DOHH2 (cell line): ENCODE data around the gene PTGES3L.
"Not testable (repeated sequence)": the region's sequence is repeated elsewhere in the genome, so short reads cannot be mapped to it uniquely, and the experiment has no call there.

Experiments
- H3F3A ChIP-seq: fragments of 200-600 bp; sonication (generic), shearing (Covaris generic); 2 replicates; pipeline ENCODE4 v1.6.0; 2016; ENCODE audit warnings: antibody characterized with exemption, mild to moderate bottlenecking; ENCODE audit not compliant: control insufficient read depth, insufficient read depth
- H3K27ac ChIP-seq: fragments of 200-600 bp; sonication (generic); 2 replicates; pipeline ENCODE4 v1.5.1; 2014; ENCODE audit warnings: low read depth, mild to moderate bottlenecking, low read length, moderate library complexity
- H3K27me3 ChIP-seq: fragments of 200-600 bp; sonication (generic); 2 replicates; pipeline ENCODE4 v1.6.1; 2014; ENCODE audit warnings: mild to moderate bottlenecking, low read length, mixed read lengths; ENCODE audit not compliant: control insufficient read depth
- H3K36me3 ChIP-seq: fragments of 200-600 bp; sonication (generic); 2 replicates; pipeline ENCODE4 v1.6.1; 2014; ENCODE audit warnings: mild to moderate bottlenecking, low read length, moderate library complexity, mixed read lengths; ENCODE audit not compliant: control insufficient read depth
- H3K4me1 ChIP-seq: fragments of 200-600 bp; sonication (generic); 2 replicates; pipeline ENCODE4 v1.6.1; 2014; ENCODE audit warnings: mild to moderate bottlenecking, low read length, mixed read lengths; ENCODE audit not compliant: control insufficient read depth
- H3K4me2 ChIP-seq: fragments of 200-600 bp; sonication (generic); 2 replicates; pipeline ENCODE4 v1.6.0; 2014; ENCODE audit warnings: mild to moderate bottlenecking, low read length, moderate library complexity
- H3K4me3 ChIP-seq: fragments of 200-600 bp; sonication (generic); 2 replicates; pipeline ENCODE4 v1.5.1; 2014; ENCODE audit warnings: mild to moderate bottlenecking, low read length, mixed read lengths
- H3K79me2 ChIP-seq: fragments of 200-600 bp; sonication (generic); 2 replicates; pipeline ENCODE4 v1.6.1; 2014; ENCODE audit warnings: mild to moderate bottlenecking, low read length, mixed read lengths; ENCODE audit not compliant: control insufficient read depth
- H3K9me2 ChIP-seq: fragments of 200-600 bp; sonication (generic); replicated peaks from 2 replicates; pipeline ENCODE4 v1.6.1; 2014; ENCODE audit warnings: mild to moderate bottlenecking, low read length, mixed read lengths; ENCODE audit not compliant: control insufficient read depth
- H3K9me3 ChIP-seq: fragments of 200-600 bp; sonication (generic); 2 replicates; pipeline ENCODE4 v1.6.1; 2014; ENCODE audit warnings: antibody characterized with exemption, low read length, mixed read lengths; ENCODE audit not compliant: control insufficient read depth, insufficient read depth
- H4K20me1 ChIP-seq: fragments of 200-600 bp; sonication (generic); 2 replicates; pipeline ENCODE4 v1.6.0; 2014; ENCODE audit warnings: low read depth, mild to moderate bottlenecking, antibody characterized with exemption, low read length, moderate library complexity; ENCODE audit not compliant: control insufficient read depth, insufficient read depth
- CTCF ChIP-seq: fragments of 200-600 bp; sonication (generic); IDR thresholded peaks from one replicate; pipeline ENCODE4 v1.5.1; 2014; ENCODE audit warnings: antibody characterized with exemption, mild to moderate bottlenecking, low read depth, low read length; ENCODE audit not compliant: poor library complexity, severe bottlenecking
- EZH2phosphoT487 ChIP-seq: fragments of 200-600 bp; sonication (generic); IDR thresholded peaks from 2 replicates; pipeline ENCODE4 v1.6.1; 2017; ENCODE audit warnings: borderline replicate concordance, mild to moderate bottlenecking, antibody characterized with exemption, low read length, moderate library complexity, mixed read lengths

Gene PTGES3L

DNA sequence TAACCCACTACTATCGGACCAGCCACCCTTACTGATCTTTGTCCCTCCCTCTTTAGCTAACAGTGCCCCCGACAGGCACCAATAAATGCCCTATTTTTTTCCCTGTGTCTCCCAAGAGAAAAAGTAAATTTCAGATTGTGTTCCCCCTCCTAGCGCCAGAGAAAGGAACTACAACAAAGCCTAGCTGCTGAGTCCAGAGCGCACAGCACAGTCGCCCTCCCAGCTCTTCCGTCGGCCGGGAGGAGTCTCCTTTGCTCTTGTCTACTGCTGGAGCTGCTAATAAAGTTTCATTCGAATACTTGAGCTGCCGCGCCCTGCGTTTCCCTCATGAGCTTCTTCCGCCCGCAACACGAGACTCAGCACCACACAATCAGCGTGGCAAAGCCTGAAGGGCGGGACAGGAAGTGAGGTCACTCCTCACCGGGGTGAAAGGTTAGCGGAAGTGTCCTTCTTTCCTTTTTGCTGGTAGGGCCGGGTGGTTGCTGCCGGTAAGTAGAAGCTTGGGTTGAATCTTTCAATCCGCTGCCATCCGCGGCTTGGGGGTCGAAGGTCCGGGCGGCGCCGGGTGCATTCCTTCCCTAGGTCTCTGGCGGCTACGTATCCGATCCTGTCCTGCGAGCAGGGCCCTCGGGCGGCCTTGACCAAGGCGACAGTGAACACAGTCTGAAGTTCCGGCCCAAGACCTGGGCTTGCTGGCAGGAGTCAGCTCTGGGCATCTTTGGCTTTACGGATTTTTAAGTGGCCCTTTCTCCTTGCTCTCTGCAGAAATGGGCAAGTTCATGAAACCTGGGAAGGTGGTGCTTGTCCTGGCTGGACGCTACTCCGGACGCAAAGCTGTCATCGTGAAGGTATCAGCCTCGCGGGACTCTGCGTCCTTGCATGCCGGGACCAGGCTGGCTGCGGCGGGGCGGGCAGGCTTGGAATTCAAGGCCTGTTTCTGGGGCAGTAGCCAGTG is 18.4 kb upstream of the PTGES3L start, which contains the start of gene RPL27:
Gene RPL27, plus strand, starts transcription at position 436 of the 955 bp plus-strand sequence. Its CDS starts 332 bp downstream, at position 768.
- Histone ChIP-seq H3K4me3 (peak within 1 kb of the TSS; percentile 83), H3K27me3 (no peaks in the 10 kb centered on the region), H4K20me1 (peaks cover 14% of the 10 kb centered on the region), H3K4me1 (peaks cover 23% of the 10 kb centered on the region), H3K36me3 (peaks cover 56% of the 10 kb centered on the region), H3K27ac (peak within 1 kb of the TSS; percentile 65), H3K9me2 (no peaks in the 10 kb centered on the region), H3K79me2 (peaks cover 26% of the 10 kb centered on the region), H3K4me2 (peak within 1 kb of the TSS; percentile 95), H3F3A (peaks cover 44% of the 10 kb centered on the region), H3K9me3 (no peaks in the 10 kb centered on the region)
- TF ChIP-seq CTCF (peak; percentile 96), EZH2phosphoT487 (no peak)

DNA sequence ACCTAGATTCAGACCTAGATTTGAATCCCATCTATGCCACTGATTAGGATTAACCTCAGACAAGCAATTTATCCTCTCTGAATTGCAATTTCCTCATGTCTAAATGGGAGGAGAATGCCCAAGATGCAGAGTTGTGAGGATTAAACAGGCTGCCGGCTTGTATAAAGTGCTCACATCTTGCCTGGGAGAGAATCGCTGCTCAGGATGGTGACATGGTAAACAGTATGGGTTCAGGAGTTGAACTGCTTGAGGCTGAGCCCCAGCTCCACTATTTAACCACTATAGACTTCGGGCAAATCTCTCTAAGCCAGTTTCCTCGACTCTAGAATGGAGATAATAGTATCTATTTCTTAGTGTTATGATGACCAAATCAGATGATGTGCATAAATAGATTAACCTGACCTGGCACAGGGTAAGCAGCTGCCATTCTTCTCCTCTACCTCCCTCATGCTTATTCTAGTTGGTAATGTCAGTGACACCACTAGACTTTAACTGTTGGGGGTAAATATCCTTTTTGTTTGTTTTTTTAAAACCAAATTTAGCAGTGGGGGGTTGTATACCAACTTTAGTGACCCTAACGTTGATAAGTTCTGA is 17.6 kb upstream of the PTGES3L start:
- Histone ChIP-seq H3K27me3 (no peaks in the 10 kb centered on the region), H3K9me2 (no peaks in the 10 kb centered on the region), H3K9me3 (no peaks in the 10 kb centered on the region), H3K4me3 (peak overlapping the region; percentile 66), H3K4me1 (peaks cover 23% of the 10 kb centered on the region), H3K36me3 (peaks cover 56% of the 10 kb centered on the region), H4K20me1 (peaks cover 14% of the 10 kb centered on the region), H3K79me2 (peaks cover 26% of the 10 kb centered on the region), H3K27ac (0 out of 2 replicates have a peak overlapping the region, but pooled peaks have one; percentile 14), H3F3A (peaks cover 37% of the 10 kb centered on the region), H3K4me2 (peak overlapping the region; percentile 77)
- TF ChIP-seq CTCF, result no peak
- TF ChIP-seq EZH2phosphoT487, result no peak

DNA sequence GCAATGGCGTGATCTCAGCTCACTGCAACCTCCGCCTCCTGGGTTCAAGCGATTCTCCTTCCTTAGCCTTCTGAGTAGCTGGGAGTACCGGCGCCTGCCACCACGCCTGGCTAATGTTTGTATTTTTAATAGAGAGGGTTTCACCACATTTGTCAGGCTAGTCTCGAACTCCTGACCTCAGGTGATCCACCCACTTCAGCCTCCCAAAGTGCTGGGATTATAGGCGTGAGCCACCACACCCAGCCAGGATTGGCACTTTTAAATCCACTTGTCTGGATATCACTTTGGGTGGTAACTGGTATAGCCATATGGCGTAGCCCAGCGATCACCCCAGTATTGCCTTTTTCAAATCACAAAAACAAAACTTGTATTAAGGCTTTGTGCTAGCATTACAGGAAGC is 14.0 kb upstream of the PTGES3L start:
- H3K9me2 ChIP-seq, H3K27me3 ChIP-seq, H3K4me2 ChIP-seq, H3K27ac ChIP-seq, H4K20me1 ChIP-seq, H3K79me2 ChIP-seq, H3K9me3 ChIP-seq, H3K4me3 ChIP-seq: not testable (repeated sequence)
- peaks cover 53% of the 10 kb centered on the region for H3K36me3 ChIP-seq
- peaks cover 16% of the 10 kb centered on the region for H3K4me1 ChIP-seq
- H3F3A ChIP-seq, result peaks cover 11% of the 10 kb centered on the region

DNA sequence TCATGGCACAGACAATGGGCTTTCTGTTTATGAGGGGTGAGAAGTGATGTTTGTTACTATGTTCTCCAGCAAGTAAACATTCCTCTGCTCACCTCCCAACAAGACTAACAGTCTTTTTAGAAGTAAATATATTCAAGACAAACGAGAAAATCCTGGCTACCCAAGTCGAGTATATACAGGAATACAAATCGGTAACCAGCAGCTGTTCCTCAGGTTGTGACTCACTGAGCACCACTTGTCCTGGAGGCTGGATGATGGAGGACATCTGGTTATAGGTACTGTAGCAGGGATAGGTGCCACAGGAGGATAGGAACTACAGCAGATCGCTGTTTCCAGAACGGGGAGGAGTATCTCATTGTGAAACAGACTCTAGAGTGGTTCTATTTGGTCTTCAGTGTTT is 13.0 kb upstream of the PTGES3L start:
- Histone ChIP-seq H3K79me2 (no peaks in the 10 kb centered on the region; the same call in 1 of the 2 replicates), H3K27ac (no peak overlapping the region), H3K4me1 (peaks cover 15% of the 10 kb centered on the region), H3K4me3 (no peak overlapping the region), H3K9me3 (no peaks in the 10 kb centered on the region), H3K27me3 (no peaks in the 10 kb centered on the region), H3K4me2 (no peak overlapping the region), H4K20me1 (no peaks in the 10 kb centered on the region), H3K36me3 (peaks cover 57% of the 10 kb centered on the region), H3F3A (peaks cover 8% of the 10 kb centered on the region), H3K9me2 (no peaks in the 10 kb centered on the region)
- TF ChIP-seq EZH2phosphoT487 (no peak), CTCF (no peak)
